ENCODE data around the gene IL18R1.

IL18R1 gene

GRCh38 chr2:102436323-102436722 is 80.7 kb downstream of the IL18R1 start:
- peak; percentile 65 for DNase-seq

- peak; percentile 9 for DNase-seq
Observed at GRCh38 chr2:102437122-102437521, 81.5 kb downstream of the IL18R1 start.

GRCh38 chr2:102438111-102438510 is 82.5 kb downstream of the IL18R1 start:
- no peak for DNase-seq

- DNase-seq: no peak
Observed at GRCh38 chr2:102438578-102438977, 83.0 kb downstream of the IL18R1 start.

- peak; percentile 81 for DNase-seq
Observed at GRCh38 chr2:102439065-102439695, 83.6 kb downstream of the IL18R1 start.

DNA sequence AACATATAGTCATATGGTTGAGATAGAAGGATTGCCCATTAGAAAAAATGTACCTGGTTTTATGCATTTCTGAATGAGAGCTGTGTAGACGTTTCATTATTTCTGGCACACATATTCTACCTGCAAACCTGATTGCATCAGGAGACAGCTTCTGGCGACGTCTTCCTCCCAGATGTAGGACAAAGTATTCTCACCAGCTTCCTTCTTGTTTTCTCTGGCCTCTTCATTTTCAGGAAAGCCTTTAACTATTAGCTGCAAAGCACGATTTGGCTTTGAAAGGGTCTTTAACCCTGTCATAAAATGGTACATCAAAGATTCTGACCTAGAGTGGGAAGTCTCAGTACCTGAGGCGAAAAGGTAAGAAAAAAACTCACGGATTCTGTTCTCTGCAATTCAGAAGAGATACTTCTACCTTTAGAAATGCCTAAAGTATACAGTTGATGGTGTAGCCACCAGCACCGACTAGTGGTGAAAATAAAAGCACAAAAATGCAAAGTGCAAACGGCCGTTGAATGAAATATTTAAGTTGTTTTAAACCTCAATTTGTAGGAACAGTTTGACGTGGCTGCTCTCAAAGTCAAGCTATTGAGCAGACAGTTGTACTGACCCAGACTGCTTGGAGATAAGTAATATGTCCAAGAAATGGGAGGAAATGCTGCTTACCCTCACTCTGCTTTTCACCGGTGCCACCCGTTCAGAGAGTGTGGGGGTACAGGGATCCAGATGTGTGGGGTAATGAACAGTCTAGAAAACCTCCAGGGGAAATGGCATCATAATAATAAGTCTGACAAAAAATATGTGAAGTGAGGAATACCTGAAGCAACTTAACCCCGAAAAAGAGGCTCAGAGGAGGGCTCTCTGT is 87.6 kb downstream of the IL18R1 start:
- DNase-seq: peak; percentile 23

- no peak for DNase-seq
Observed at GRCh38 chr2:102444233-102444632, 88.6 kb downstream of the IL18R1 start.

GRCh38 chr2:102446936-102447335 is 91.3 kb downstream of the IL18R1 start:
- DNase-seq: no peak

All from fibroblast of upper back skin (primary cell).